ENCODE data around the gene PLD1. TPM values are rescaled to one million over a fixed set of nuclear protein-coding genes. Genes with fewer than 3 reads are reported as not detected.

PLD1 gene
- total RNA-seq, 2 donors from 2014 or later = 9.5 to 15.9 TPM

DNA sequence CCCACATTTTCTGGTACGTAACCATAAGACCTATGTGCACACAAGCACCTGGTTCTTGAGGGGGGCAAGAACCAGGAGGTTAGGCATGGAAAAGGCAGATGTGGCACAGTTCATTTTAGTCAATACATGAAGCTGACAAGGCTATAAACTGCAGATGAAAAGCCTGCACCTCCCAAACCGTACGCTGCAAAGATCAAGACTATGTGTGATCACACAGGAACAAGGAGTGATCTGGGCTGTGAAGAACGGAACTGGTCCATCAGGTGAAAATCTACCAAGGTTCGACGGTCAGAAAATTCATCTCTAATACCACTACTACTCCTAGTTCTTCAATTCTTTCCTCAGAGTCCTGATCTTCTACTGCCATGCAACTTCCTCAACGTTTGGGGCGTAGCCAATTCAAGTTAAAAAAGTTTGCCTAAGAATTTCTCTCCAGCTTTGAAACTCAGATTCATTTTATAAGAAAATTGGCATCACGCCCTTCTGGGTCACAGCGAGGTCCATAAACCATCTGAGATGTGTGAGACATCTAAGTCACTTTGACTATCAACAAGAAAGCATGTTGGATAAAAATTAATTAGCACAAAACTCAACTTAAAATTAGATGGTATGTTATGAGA lies 41.9 kb downstream of the PLD1 start:
- no peaks in the 10 kb centered on the region for H3K4me1 ChIP-seq (ENCODE audit: control insufficient read depth, insufficient read depth, low read length)
- Mint-ChIP-seq H3K4me1 (peaks cover 10% of the 10 kb centered on the region), H3K27ac (no peak overlapping the region), H3K36me3 (ENCODE audit: low read depth) (no peaks in the 10 kb centered on the region), H3K9me3 (no peaks in the 10 kb centered on the region), H3K4me3 (no peak overlapping the region), H3K27me3 (ENCODE audit: insufficient read depth) (no peaks in the 10 kb centered on the region)
- no peaks in the 10 kb centered on the region for H3K9me3 ChIP-seq (ENCODE audit: control insufficient read depth, low read length)
- no peak overlapping the region for H3K4me3 ChIP-seq (ENCODE audit: low read length)
- no peaks in the 10 kb centered on the region for H3K36me3 ChIP-seq (ENCODE audit: control insufficient read depth, insufficient read depth, low read length)
- no peak overlapping the region for H3K27ac ChIP-seq (ENCODE audit: low read depth, low read length)
- H3K9ac ChIP-seq (ENCODE audit: extremely low read depth, low read length, poor library complexity, severe bottlenecking) = no peak overlapping the region
- no peak for DNase-seq
- no peak for TF ChIP-seq CTCF (conservative IDR thresholded peaks at IDR 0.05)
- WGBS, 2 experiments (ENCODE audit: insufficient coverage in 1 of 2, insufficient read length in 1 of 2) = 89 to 90% methylated on average over 8 to 10 of the region's 10 CpGs
- no peaks in the 10 kb centered on the region for H3K27me3 ChIP-seq (ENCODE audit: control insufficient read depth, insufficient read depth, low read length, poor library complexity, severe bottlenecking)

- no peak overlapping the region for H3K27ac ChIP-seq (ENCODE audit: low read depth, low read length)
- no peaks in the 10 kb centered on the region for H3K4me1 ChIP-seq (ENCODE audit: control insufficient read depth, insufficient read depth, low read length)
- no peaks in the 10 kb centered on the region for H3K36me3 ChIP-seq (ENCODE audit: control insufficient read depth, insufficient read depth, low read length)
- H3K27me3 ChIP-seq (ENCODE audit: control insufficient read depth, insufficient read depth, low read length, poor library complexity, severe bottlenecking) = no peaks in the 10 kb centered on the region
- no peak overlapping the region for H3K9ac ChIP-seq (ENCODE audit: extremely low read depth, low read length, poor library complexity, severe bottlenecking)
- Mint-ChIP-seq H3K9me3 (no peaks in the 10 kb centered on the region), H3K27ac (no peak overlapping the region), H3K4me1 (peaks cover 2% of the 10 kb centered on the region), H3K27me3 (ENCODE audit: insufficient read depth) (no peaks in the 10 kb centered on the region), H3K4me3 (no peak overlapping the region), H3K36me3 (ENCODE audit: low read depth) (no peaks in the 10 kb centered on the region)
- 89 to 96% methylated on average over 4 to 5 of the region's 5 CpGs for WGBS, 2 experiments (ENCODE audit: insufficient coverage in 1 of 2, insufficient read length in 1 of 2)
- no peaks in the 10 kb centered on the region for H3K9me3 ChIP-seq (ENCODE audit: control insufficient read depth, low read length)
- DNase-seq = no peak
- TF ChIP-seq CTCF (conservative IDR thresholded peaks at IDR 0.05) = no peak
- H3K4me3 ChIP-seq (ENCODE audit: low read length) = no peak overlapping the region
These were observed 44.8 kb downstream of the PLD1 start for GRCh38 chr3:171765511-171765887.

GRCh38 chr3:171763392-171763791 lies 46.9 kb downstream of the PLD1 start:
- H3K4me1 ChIP-seq (ENCODE audit: control insufficient read depth, insufficient read depth, low read length) = no peaks in the 10 kb centered on the region
- Mint-ChIP-seq H3K4me1 (peaks cover 2% of the 10 kb centered on the region), H3K36me3 (ENCODE audit: low read depth) (no peaks in the 10 kb centered on the region), H3K4me3 (no peak overlapping the region), H3K27ac (no peak overlapping the region), H3K9me3 (no peaks in the 10 kb centered on the region), H3K27me3 (ENCODE audit: insufficient read depth) (no peaks in the 10 kb centered on the region)
- no peak for DNase-seq
- H3K27me3 ChIP-seq (ENCODE audit: control insufficient read depth, insufficient read depth, low read length, poor library complexity, severe bottlenecking) = no peaks in the 10 kb centered on the region
- H3K4me3 ChIP-seq (ENCODE audit: low read length) = no peak overlapping the region
- no peak overlapping the region for H3K9ac ChIP-seq (ENCODE audit: extremely low read depth, low read length, poor library complexity, severe bottlenecking)
- no CpG with 5 or more reads among the region's 2 CpGs for WGBS, 2 experiments (ENCODE audit: insufficient coverage in 1 of 2, insufficient read length in 1 of 2)
- no peaks in the 10 kb centered on the region for H3K9me3 ChIP-seq (ENCODE audit: control insufficient read depth, low read length)
- no peak overlapping the region for H3K27ac ChIP-seq (ENCODE audit: low read depth, low read length)
- no peak for TF ChIP-seq CTCF (conservative IDR thresholded peaks at IDR 0.05)
- H3K36me3 ChIP-seq (ENCODE audit: control insufficient read depth, insufficient read depth, low read length) = no peaks in the 10 kb centered on the region

All from endodermal cell (in vitro differentiated cells).